Neuron (in vitro differentiated cells): ENCODE results near the gene VRK3.
"Not testable (repeated sequence)": the region's sequence is repeated elsewhere in the genome, so short reads cannot be mapped to it uniquely, and the experiment has no call there.

ENCODE experiments used
- H2AFZ ChIP-seq: one replicate; pipeline ENCODE4 v1.6.1; 2013; ENCODE audit warnings: low read depth, mild to moderate bottlenecking, inconsistent platforms, low read length, moderate library complexity
- H3K27me3 ChIP-seq: one replicate; pipeline ENCODE4 v1.6.1; 2013; ENCODE audit warnings: low read length; ENCODE audit not compliant: insufficient read depth
- H3K36me3 ChIP-seq: one replicate; pipeline ENCODE4 v1.6.1; 2013; ENCODE audit warnings: low read length; ENCODE audit not compliant: insufficient read depth
- H3K4me1 ChIP-seq: one replicate; pipeline ENCODE4 v1.6.1; 2013; ENCODE audit warnings: low read length; ENCODE audit not compliant: insufficient read depth
- H3K4me3 ChIP-seq: 2 replicates; pipeline ENCODE4 v1.5.1; 2013; ENCODE audit warnings: mild to moderate bottlenecking, low read length, moderate library complexity
- H3K9me3 ChIP-seq: one replicate; pipeline ENCODE4 v1.6.1; 2013; ENCODE audit warnings: low read length

Gene VRK3

GRCh38 chr19:50025022-50025793, at the start of gene VRK3:
VRK3 (minus strand) TSS chr19:50025372; CDS start chr19:50016162, 9,210 bp downstream.
- H3K36me3 ChIP-seq = peaks cover 2% of the 10 kb centered on the region
- peak within 1 kb of the TSS; percentile 71 for H2AFZ ChIP-seq
- no peaks in the 10 kb centered on the region for H3K27me3 ChIP-seq
- peak within 1 kb of the TSS; percentile 84 for H3K4me3 ChIP-seq
- no peaks in the 10 kb centered on the region for H3K9me3 ChIP-seq
- H3K4me1 ChIP-seq = peaks cover 8% of the 10 kb centered on the region

- H3K4me3 ChIP-seq, H3K27me3 ChIP-seq, H3K4me1 ChIP-seq, H3K36me3 ChIP-seq, H3K9me3 ChIP-seq, H2AFZ ChIP-seq: not testable (repeated sequence)
Measured at GRCh38 chr19:50068382-50068781, 43.2 kb upstream of the VRK3 start.

GRCh38 chr19:50067575-50067974, 42.4 kb upstream of the VRK3 start:
- Histone ChIP-seq H2AFZ (no peak overlapping the region), H3K27me3 (no peaks in the 10 kb centered on the region), H3K4me3 (no peak overlapping the region), H3K9me3 (no peaks in the 10 kb centered on the region), H3K36me3 (no peaks in the 10 kb centered on the region), H3K4me1 (no peaks in the 10 kb centered on the region)

GRCh38 chr19:50065938-50066337, 40.8 kb upstream of the VRK3 start:
- Histone ChIP-seq H3K27me3 (no peaks in the 10 kb centered on the region), H3K4me1 (no peaks in the 10 kb centered on the region), H3K4me3 (no peak overlapping the region), H2AFZ (no peak overlapping the region), H3K9me3 (no peaks in the 10 kb centered on the region), H3K36me3 (no peaks in the 10 kb centered on the region)

- peaks cover 13% of the 10 kb centered on the region for H3K9me3 ChIP-seq
- no peak overlapping the region for H3K4me3 ChIP-seq
- no peak overlapping the region for H2AFZ ChIP-seq
Measured at GRCh38 chr19:50061650-50062049, 36.5 kb upstream of the VRK3 start.

GRCh38 chr19:50060107-50060506, 34.9 kb upstream of the VRK3 start:
- H3K9me3 ChIP-seq = peaks cover 13% of the 10 kb centered on the region
- H2AFZ ChIP-seq = no peak overlapping the region
- no peaks in the 10 kb centered on the region for H3K4me1 ChIP-seq
- H3K27me3 ChIP-seq = no peaks in the 10 kb centered on the region
- no peaks in the 10 kb centered on the region for H3K36me3 ChIP-seq
- no peak overlapping the region for H3K4me3 ChIP-seq

More at GRCh38 chr19:50061650-50062049, 36.5 kb upstream of the VRK3 start:
- no peaks in the 10 kb centered on the region for H3K36me3 ChIP-seq
- no peaks in the 10 kb centered on the region for H3K4me1 ChIP-seq
- H3K27me3 ChIP-seq = no peaks in the 10 kb centered on the region

GRCh38 chr19:50059045-50059444, 33.9 kb upstream of the VRK3 start:
- no peak overlapping the region for H3K4me3 ChIP-seq
- H3K4me1 ChIP-seq = no peaks in the 10 kb centered on the region
- H3K27me3 ChIP-seq = no peaks in the 10 kb centered on the region
- H2AFZ ChIP-seq = no peak overlapping the region
- peaks cover 13% of the 10 kb centered on the region for H3K9me3 ChIP-seq
- H3K36me3 ChIP-seq = no peaks in the 10 kb centered on the region

- Histone ChIP-seq H2AFZ (no peak overlapping the region), H3K4me1 (no peaks in the 10 kb centered on the region), H3K27me3 (no peaks in the 10 kb centered on the region), H3K36me3 (no peaks in the 10 kb centered on the region), H3K4me3 (no peak overlapping the region), H3K9me3 (peaks cover 13% of the 10 kb centered on the region)
Measured at GRCh38 chr19:50058425-50058824, 33.3 kb upstream of the VRK3 start.

- Histone ChIP-seq H3K4me1 (peaks cover 4% of the 10 kb centered on the region), H3K27me3 (no peaks in the 10 kb centered on the region), H3K36me3 (peaks cover 8% of the 10 kb centered on the region), H3K4me3 (no peak overlapping the region), H2AFZ (no peak overlapping the region), H3K9me3 (peaks cover 8% of the 10 kb centered on the region)
Measured at GRCh38 chr19:50053119-50053518, 27.9 kb upstream of the VRK3 start.

- no peak overlapping the region for H2AFZ ChIP-seq
- H3K4me1 ChIP-seq = peaks cover 4% of the 10 kb centered on the region
- H3K9me3 ChIP-seq = peaks cover 13% of the 10 kb centered on the region
- H3K4me3 ChIP-seq = no peak overlapping the region
- peaks cover 20% of the 10 kb centered on the region for H3K36me3 ChIP-seq
- H3K27me3 ChIP-seq = no peaks in the 10 kb centered on the region
Measured at GRCh38 chr19:50051964-50052363, 26.8 kb upstream of the VRK3 start.

- H2AFZ ChIP-seq, H3K4me3 ChIP-seq, H3K4me1 ChIP-seq, H3K27me3 ChIP-seq: not testable (repeated sequence)
- peaks cover 26% of the 10 kb centered on the region for H3K36me3 ChIP-seq
- peaks cover 19% of the 10 kb centered on the region for H3K9me3 ChIP-seq
Measured at GRCh38 chr19:50051228-50051895, 26.2 kb upstream of the VRK3 start.

GRCh38 chr19:50050406-50051227, 25.4 kb upstream of the VRK3 start:
- Histone ChIP-seq H2AFZ (no peak overlapping the region), H3K9me3 (peaks cover 27% of the 10 kb centered on the region), H3K27me3 (no peaks in the 10 kb centered on the region), H3K4me1 (peaks cover 4% of the 10 kb centered on the region), H3K36me3 (peaks cover 33% of the 10 kb centered on the region), H3K4me3 (no peak overlapping the region)

GRCh38 chr19:50047671-50048070, 22.5 kb upstream of the VRK3 start:
- H3K4me3 ChIP-seq = no peak overlapping the region
- H3K27me3 ChIP-seq = no peaks in the 10 kb centered on the region
- no peak overlapping the region for H2AFZ ChIP-seq
- peaks cover 53% of the 10 kb centered on the region for H3K9me3 ChIP-seq
- peaks cover 4% of the 10 kb centered on the region for H3K4me1 ChIP-seq
- H3K36me3 ChIP-seq = peaks cover 59% of the 10 kb centered on the region
